ENCODE data around the gene TRPV3.

GRCh38 chr17:3546997-3547396 lies 10.6 kb downstream of the TRPV3 start:
- TF ChIP-seq POLR2A (IDR thresholded peaks at IDR 0.05; ENCODE audit: low read depth, low read length), result no peak
- no peak for TF ChIP-seq MAX (IDR thresholded peaks at IDR 0.05; ENCODE audit: insufficient read depth, insufficient read length)

Measured in endothelial cell of umbilical vein (primary cell).